NCI-H146 treated with DMSO at 0.1 percent for 48 hours (cell line): Measurements from ENCODE around the gene APAF1.

Experiments used
- DNase-seq: peaks from one replicate; lab custom pipeline; 2025; ENCODE audit not compliant: unreplicated experiment; lab: John Stamatoyannopoulos, UW

The APAF1 gene

DNA sequence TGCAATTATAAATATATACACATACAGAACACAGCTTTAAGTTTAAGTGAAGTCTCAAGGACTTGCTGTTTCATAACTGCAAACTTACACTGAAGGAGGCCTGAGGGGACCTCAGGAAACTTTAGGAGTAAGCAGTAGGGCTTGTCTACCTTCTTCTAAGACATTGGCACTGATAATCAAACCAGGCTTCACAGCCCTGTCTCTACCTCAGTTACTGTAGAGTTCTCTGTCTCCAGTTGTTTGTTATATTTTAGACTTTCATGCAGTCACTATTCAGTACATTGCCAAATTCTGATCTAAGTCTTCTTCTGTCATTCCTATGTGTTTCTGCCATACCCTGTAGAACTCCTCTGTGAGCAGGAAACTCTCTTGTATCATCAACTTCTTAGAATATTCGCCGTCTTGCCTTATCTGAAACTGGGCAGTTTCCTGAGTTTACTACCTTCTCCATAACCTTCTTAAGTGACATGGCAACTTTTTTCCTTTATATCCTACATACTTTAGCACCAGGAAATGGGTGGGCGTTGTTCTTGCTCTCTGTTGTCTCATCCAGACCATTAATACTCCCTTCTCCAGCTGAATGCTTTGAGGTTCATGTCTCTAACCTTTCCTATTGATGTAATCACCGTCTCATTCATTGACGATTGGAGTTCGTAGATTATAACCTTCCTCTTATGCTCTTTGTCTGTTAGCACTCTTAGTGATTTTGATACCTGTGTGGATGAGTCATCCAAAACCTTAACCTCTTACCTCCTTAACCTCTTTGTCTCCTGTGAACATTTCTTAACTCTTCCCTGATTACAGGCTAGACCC lies 11.4 kb downstream of the APAF1 start:
- DNase-seq, result no peak

DNA sequence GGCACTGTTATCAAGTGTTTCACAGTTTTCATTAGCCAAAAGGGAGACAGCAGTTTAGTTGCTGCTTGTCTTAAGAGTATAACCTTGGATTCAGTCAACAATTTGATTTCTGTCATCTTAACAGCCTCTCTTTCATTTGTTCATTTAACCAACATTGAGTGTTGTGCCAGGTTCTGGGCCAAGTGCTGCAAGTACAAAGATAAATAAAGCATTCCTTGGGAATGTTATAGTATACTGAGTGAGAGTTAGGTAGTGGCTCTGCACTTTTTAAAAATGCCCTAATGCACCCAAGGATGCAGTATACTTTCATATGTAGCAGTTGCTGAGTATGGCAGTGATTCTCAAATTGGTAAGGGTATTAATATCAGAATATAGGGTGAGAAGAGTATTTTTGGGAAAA lies 15.4 kb downstream of the APAF1 start:
- DNase-seq, result no peak

DNA sequence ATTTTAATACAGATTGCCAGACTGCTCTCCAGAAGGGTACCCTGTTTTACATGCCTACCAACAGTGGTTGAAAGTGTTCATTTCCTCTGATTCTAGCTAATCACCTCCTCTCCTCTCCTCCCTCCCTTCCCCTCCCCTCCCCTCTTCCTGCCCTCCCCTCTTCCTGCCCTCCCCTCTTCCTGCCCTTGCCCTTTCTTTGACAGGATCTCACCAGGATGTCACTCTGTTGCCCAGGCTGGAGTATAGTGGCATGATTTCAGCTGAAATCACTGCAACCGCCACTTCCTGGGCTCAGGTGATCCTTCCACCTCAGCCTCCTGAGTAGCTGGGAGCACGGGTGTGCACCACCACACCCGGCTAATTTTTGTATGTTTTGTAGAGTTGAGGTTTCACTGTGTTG lies 24.7 kb downstream of the APAF1 start:
- DNase-seq, result no peak

DNA sequence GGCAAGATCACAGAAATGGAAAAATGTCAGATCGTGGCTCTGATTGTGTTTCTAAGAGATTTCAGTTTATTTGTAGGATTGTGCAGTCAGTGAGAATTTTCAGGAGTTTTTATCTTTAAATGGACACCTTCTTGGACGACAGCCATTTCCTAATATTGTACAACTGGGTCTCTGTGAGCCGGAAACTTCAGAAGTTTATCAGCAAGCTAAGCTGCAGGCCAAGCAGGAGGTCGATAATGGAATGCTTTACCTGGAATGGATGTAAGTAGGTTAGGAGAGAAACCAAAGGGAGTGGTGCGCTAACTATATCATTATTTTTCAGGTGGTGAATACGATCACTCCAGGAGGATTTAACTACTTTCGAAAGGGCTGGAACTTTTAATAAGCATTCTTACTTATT lies 26.4 kb downstream of the APAF1 start:
- no peak for DNase-seq

DNA sequence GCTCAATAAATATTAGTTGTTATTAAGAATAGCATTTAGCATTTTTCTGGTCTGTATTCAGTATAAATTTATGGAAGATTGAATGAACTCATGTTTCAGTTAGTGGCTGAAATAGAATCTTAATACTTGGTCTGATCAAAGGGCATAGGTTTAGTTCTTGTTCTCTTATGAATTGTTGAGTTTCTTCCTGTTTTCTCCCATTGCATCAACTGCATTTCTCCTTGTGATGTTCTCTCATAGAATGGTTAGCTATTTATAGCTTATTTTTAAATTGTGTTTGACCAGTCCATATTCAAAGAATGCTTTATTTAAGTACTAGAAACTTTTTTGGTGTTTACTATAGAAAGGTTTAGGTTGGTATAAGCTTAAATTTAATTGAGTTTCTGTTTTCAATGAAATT lies 29.8 kb downstream of the APAF1 start:
- no peak for DNase-seq

DNA sequence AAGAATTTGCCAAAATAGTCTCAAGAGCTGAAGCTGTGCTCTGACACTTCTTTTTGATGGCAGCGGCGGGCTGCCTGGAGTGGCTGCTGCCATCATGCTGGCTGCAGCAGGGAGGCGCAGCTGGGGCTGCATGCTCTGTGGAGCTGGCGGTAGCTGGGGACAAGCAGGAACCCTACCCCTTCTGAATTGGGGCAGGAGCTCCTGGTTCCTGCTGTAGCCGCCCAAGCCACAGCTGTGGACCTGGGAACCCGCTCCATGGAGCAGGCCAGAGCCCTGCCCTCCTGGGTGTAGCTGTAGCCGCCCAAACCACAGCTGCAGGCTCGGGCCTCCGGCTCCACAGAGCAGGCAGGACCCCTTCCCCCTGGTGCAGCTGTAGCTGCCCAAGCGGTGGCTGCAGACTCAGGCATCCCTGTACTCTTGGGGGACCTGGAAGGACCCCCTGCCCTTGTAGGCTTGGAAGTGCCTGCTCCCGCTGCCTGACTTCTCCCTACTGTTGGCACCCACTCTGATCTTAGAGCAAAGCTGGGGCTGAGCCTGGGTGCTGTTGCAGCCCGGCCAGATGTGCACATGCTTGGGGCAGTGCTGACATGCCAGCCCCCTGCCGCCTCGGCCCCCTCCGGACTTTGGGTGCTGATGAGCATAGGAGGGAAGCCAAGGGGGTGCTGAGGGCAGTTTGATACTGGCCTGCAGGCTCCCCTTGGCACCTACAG lies 33.3 kb downstream of the APAF1 start:
- no peak for DNase-seq

DNA sequence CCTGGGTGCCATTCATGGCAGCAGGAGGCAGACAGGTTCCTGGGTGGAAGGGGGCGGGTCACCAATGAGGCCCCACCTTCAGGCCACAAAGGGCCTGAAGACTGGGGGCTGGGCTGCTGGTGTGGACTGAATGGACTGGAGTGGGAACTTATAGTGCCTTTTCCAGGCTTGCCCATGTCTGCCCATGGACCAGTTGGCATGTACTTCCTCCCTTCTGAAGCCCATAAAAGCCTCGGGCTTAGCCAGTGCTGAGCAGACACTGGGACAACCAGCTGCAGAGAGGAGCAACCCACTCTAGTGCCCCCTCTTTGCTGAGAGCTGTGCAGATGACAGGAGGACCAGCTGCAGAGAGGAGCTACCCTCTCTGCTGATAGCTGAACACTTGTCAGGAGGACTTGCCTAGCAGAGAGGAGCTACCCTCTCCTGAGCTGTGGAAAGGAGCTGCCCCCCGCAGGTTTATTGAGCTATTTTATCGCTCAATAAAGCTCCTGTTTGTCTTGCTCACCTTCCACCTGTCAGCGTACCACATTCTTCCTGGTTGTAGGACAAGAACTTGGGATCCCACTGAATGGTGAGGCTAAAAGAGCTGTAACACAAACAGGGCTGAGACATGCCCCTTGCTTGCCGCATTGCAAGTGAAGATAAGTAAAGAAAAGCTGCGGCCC lies 34.0 kb downstream of the APAF1 start:
- no peak for DNase-seq

DNA sequence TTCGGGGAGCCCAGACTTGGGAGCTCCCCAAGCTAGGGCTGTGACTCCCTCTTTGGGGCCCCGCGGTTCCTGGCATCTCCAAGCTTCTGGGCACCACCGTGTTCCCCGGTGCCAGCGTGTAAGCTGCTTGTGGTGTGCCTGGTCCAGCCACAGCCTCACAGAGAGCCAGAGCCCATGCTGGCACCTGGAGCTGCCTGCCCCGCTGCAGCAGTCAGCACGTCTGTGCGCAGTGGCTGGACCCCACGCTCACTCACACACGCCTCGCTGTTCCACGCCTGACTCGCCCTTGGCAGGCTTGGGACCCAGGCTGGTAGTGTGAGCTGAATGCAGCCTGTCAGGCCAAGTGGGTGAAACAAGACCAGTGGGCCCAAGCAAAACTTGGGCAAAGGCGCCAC lies 34.5 kb downstream of the APAF1 start:
- no peak for DNase-seq

DNA sequence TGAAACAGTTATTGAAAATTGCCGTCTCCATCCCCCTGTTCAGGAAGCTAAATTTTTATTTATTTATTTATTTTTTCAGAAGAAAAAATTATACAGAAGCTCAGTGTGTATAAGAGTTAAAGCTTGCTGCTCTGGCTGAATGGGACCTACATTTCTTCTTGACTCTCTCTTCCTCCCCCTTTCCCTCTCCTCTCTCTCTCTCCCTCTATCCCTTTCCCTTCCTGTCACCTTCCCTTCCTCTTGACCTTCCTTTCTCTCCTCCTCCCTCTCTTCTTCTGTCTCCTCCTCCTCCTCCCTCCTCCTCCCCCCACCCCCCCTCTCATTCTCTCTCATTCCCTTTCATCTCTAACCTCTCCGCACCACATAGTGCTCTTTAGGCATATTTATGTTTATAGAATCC lies 39.1 kb downstream of the APAF1 start:
- no peak for DNase-seq

DNA sequence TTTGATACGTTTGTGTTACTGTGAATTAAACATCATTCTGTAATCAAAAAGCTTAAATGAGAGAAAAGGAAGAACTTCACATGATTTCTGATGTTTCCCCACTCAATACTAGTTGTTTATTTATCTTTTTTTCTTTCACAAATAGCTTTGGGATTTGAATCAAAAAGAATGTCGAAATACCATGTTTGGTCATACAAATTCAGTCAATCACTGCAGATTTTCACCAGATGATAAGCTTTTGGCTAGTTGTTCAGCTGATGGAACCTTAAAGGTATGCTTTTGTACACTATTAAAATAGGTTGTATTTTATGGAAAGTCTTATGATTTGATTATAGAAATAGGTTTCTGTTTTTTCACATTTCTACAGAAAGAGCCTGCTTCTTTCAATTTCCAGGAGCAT lies 41.5 kb downstream of the APAF1 start:
- no peak for DNase-seq

DNA sequence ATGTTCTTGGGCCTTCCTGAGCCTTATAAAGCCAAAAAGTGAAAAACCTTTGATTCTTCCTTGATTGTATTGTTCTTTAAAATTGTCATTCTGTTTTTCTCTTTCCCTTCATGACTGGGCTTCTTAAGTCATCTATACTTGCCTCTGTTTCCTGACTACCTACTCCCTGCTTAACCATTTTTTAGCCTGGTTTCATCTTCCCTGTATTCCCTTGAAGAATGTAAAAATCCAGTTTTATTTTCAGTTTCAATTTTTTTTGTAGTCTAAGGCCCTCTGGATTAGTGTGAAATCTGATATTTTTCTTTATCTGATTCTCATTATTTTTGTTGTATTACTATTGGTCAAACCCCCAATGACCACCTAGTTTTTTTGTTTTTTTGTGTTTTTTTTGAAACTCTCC lies 46.3 kb downstream of the APAF1 start:
- DNase-seq, result no peak

DNA sequence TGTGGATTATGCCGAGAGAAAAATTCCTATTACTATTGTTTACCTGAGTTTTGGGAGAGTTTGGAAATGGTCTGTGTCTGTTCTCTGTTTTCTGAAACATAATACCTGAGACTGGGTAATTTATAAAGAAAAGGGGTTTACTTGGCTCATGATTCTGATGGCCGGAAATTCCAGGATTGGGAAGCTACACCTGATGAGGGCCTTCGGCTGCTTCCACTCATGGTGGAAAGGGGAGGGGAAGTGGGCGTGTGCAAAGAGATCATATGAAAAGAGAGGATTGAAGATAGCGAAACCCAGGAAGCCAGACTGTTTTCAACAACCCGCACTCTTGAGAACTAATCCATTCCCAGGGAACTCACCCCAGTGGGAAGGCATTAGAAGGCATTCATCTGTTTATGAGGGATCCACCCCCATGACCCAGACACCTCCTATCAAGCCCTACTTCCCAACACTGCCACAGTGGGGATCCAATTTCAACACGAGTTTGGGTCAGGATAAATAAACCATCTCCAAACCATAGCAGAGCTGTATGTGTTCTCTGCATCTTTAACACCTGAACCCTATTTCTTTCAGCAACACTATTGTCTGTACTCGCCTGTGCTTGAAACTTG lies 51.1 kb downstream of the APAF1 start:
- no peak for DNase-seq

DNA sequence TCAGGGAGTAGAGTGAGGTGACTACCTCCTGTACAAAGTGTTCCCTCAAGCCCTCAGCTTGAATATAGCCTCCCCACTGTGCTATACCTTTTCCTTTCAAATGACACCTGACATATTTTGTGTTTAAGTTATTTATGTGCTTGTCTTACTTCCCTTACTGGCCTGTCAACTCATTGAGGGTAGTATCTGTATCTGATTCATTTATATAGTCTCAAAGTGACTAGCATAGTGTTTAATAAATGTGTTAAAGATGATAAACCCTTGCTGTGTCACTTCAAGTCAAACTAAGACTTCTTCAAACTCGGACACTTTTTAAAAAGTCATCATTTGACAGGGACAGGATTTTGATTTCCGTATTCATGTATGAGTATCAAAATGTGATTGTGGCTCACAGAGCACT lies 52.1 kb downstream of the APAF1 start:
- DNase-seq, result no peak

DNA sequence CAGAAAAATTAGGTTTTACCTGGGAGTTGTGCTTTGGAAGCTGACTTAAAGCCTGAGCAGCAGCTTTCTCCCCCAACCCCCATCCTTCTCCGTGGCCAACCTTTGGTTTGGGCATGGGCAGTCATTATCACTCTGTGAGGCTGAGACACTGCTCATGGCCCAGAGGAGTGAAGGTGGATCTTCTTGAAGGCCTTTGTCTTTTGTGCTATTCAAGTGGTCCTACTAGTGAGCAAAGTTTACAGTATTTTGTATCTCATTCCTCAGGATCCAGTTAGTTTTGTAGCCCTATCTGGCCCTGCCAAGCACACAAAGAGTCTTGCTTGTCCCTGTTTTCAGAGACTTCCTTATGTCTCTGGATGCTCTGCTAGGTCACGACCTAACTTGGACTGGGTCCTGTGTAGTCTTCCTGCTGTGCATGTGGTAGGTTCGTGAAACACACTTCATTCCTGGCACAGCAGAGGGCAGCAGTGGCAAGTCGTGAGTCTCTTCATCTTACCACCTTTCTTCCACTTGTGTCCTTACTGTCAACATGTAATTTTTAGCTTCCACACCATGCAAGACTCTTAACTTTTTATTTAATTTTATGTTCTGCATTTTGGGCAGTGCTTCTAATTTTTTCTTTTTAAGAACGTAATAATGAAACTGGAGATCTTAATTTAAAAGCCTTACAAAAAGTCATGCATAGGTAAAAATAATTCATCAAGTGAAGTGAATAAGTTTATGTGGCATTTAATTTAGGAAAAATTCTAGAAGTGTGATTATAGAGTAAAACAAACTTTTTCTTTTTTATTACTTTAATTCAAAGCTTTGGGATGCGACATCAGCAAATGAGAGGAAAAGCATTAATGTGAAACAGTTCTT lies 53.7 kb downstream of the APAF1 start:
- DNase-seq, result peak; percentile 11

DNA sequence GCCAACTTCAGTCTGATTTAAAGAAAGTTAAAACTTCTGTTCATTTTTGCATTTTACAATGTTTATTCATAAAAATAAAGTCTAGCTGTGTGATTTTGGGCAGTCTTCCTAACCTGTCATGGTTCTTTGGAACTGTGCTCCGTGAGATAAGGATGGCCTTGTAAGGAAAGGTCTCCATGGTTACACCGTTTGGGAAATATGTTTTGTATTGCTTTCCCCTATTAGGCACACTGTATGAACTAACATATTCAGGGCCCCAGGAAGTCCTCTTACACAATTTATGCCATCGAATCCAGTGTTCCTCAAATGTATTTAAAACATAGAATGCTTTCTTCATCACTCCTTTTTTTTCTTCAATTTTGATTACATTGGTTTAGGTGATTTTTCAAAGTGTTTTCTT lies 54.5 kb downstream of the APAF1 start:
- DNase-seq, result no peak

DNA sequence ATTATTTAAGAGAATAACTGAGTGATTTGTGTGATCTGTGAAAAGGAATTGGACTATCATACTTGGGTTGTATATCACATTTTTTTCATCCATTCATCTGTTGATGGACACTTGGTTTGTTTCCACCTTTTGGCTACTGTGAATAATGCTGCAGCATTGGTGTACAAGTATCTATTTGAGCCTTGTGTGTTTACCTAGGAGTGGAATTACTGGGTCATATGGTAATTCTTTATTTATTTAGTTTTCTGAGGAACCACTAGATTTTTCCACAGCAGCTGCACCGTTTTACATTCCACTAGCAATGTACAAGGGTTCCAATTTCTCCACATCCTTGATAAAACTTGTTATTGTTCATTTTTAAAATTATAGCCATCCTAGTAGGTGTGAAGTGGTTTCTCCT lies 56.1 kb downstream of the APAF1 start:
- DNase-seq, result no peak

DNA sequence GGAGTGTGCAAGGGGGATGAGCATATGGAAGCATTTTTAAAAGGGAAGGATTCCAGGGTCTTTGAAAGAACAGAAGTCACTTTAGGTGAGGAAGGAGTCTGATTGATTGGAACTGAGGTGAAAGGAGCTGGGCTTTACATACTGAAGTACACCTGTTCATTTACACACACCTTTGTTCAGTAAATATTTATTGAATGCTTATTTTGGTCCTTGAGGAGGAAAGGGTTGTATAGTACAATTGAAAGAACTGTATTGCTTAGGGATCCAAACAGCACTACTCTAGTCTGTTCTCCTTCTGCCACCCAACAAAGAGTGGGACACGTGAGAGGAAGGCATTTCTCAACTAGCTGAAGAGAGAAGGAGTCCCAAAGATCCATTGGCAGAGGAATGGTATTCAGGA lies 63.9 kb downstream of the APAF1 start:
- DNase-seq, result no peak

DNA sequence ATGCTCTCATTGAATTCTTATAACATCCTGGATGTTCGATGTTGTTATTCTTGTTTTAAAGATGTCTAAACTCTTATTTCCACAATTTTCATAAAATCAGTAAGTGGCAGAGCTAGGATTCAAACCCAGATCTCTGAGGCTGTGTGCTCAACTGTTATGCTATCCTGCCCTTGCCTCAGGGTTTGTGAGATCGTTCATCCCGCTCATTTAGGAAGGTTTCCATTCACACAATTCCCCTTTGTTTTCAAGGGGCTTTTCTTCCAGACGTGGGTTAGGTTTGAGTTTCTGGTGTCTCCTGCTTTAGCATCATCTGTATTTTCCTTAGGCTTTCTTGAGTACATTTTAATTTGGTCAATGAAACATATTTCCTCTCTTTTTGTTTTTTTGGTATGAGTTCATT lies 69.3 kb downstream of the APAF1 start:
- DNase-seq, result no peak

DNA sequence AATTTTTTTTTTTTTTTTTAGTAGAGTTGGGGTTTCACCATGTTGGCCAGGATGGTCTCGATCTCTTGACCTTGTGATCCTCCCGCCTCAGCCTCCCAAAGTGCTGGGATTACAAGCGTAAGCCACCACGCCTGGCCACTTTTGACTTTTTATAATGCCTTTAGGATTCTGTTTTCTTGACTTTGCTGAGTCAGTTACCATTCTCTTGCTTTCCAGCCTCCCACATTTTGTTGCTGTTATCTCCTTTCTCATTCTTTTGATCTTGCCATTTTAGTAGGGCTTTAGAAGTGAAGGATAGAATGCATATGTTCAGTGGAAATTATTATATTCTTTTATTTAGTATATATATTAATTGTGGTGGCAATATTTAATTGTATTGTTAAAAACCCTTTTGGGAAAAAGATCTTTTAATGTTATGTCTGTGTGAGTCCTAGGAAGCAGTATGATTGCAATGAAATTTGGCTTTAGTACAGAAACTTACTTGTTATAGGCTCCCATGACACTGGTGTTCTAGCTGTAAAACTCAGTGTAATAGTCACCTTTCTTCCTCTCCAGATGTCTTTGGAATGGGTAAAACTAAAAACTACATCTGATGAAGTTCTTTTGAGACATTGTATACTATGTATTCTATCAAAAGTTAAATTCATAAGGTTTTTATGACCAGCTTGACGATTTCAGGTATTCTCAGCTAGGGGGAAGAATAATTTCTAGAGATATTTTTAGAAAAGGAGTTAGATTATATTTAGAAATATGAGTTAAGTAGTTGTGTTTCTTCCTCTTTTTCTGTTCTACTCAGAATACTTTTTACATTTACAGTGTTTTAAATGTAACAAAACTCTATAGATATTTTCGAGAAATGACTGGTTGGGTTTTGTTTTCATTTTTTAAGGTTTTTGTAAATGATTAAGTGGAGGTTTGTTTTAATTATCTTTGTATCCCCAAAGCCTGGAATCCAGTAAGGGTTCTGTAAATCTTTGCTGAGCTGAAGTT lies 74.7 kb downstream of the APAF1 start:
- DNase-seq, result no peak
